NT2/D1 (cell line): ENCODE results near the gene TMC8.
"Not testable (repeated sequence)": the region's sequence is repeated elsewhere in the genome, so short reads cannot be mapped to it uniquely, and the experiment has no call there.

ENCODE experiments used
- DNase-seq: peaks from one replicate; pipeline ENCODE4 v3.0.0-alpha.2; 2011; ENCODE audit warnings: low read depth, low spot score
- H3K27me3 ChIP-seq: 2 replicates; pipeline ENCODE4 v1.6.0; 2011; ENCODE audit warnings: mild to moderate bottlenecking; ENCODE audit not compliant: insufficient read length, insufficient read depth
- H3K36me3 ChIP-seq: 2 replicates; pipeline ENCODE4 v1.6.1; 2011; ENCODE audit warnings: mild to moderate bottlenecking, low read length, mixed read lengths; ENCODE audit not compliant: insufficient read depth, insufficient read length
- H3K4me1 ChIP-seq: 2 replicates; pipeline ENCODE4 v1.5.1; 2011; ENCODE audit not compliant: insufficient read depth, insufficient read length
- H3K4me3 ChIP-seq: 2 replicates; pipeline ENCODE4 v1.5.1; 2011; ENCODE audit warnings: low read depth; ENCODE audit not compliant: insufficient read length
- H3K9ac ChIP-seq: 2 replicates; pipeline ENCODE4 v1.6.0; 2011; ENCODE audit warnings: low read depth; ENCODE audit not compliant: insufficient read length
- H3K9me3 ChIP-seq: 2 replicates; pipeline ENCODE4 v1.5.1; 2011; ENCODE audit warnings: mild to moderate bottlenecking, low read length; ENCODE audit not compliant: insufficient read depth
- SUZ12 ChIP-seq: IDR thresholded peaks from 2 replicates; pipeline ENCODE4 v1.6.1; 2011; ENCODE audit not compliant: insufficient read length, insufficient read depth; ENCODE audit errors: extremely low read depth
- YY1 ChIP-seq: IDR thresholded peaks from 2 replicates; pipeline ENCODE4 v1.6.1; 2011; ENCODE audit not compliant: insufficient read length, insufficient read depth
- ZNF274 ChIP-seq: IDR thresholded peaks from 2 replicates; pipeline ENCODE4 v1.6.1; 2011; ENCODE audit warnings: mild to moderate bottlenecking, low read depth, low read length

TMC8 gene

DNA sequence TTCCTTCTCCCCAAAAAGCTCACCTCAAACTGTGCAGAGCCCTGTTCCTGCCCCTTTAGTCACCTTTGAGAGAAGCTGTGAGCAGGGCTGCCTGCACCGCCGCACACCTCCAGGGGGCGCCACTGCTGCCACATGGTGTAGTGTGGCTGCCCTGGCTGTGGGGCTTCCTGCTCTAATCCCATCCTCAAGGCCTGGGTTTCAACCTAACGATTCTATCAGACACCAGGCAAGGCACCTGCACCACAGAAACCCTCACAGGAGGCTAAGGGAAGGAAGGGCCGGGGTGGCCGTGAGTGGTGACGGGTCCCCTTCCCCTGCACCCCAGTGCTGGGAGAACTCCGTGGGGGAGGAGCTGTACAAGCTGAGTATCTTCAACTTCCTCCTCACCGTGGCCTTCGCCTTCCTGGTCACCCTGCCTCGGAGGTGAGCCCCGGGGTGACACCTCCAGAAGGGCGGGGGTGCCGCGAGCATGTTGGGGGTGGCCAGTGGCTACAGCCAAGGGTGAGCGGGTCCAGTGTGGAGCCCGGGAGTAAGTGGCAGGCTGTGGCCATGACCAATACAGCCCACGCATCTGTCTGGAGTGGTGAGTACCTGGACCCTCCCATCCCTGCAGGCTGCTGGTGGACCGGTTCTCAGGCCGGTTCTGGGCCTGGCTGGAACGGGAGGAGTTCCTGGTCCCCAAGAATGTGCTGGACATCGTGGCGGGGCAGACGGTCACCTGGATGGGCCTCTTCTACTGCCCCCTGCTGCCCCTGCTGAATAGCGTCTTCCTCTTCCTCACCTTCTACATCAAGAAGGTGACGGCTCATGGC lies 7.0 kb downstream of the TMC8 start:
- Histone ChIP-seq H3K27me3 (peaks cover 19% of the 10 kb centered on the region), H3K36me3 (no peaks in the 10 kb centered on the region), H3K4me1 (peaks cover 24% of the 10 kb centered on the region), H3K4me3 (no peak overlapping the region), H3K9ac (no peak overlapping the region), H3K9me3 (no peaks in the 10 kb centered on the region)
- TF ChIP-seq SUZ12, result no peak
- TF ChIP-seq ZNF274, result no peak
- no peak for TF ChIP-seq YY1
- DNase-seq, result no peak

DNA sequence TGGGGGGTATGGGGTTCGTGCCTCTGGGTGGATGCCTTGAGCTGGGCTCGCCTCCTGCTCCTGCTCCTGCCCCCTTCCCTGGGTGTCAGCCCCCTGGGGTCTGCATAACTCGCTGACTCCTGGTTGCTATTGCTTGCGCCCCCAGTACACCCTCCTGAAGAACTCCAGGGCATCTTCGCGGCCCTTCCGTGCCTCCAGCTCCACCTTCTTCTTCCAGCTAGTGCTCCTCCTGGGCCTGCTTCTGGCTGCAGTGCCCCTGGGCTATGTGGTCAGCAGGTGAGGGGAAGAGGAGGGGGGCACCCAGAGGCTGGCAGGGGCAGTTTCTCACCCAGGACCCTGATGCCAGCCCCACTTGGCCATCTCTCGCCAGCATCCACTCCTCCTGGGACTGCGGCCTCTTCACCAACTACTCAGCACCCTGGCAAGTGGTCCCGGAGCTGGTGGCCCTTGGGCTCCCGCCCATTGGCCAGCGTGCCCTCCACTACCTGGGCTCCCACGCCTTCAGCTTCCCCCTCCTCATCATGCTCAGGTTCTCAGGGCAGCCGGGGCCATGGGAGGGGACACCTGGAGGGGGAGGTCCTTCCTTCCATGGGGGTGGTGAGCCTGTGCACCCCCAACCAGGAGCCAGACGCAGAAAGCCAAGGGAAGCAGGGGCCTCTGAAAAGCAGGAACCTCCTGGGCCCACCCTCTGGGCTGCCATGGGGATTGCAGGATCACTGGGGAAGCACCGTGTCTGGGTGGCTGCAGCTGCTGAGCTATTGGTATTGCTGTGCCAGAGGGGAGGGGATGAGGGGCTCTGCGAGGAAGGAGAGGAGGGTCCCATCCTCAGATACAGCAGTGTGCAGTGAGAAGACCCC lies 7.9 kb downstream of the TMC8 start:
- TF ChIP-seq YY1 (no peak), ZNF274 (no peak), SUZ12 (no peak)
- Histone ChIP-seq H3K27me3 (peaks cover 10% of the 10 kb centered on the region), H3K9me3 (no peaks in the 10 kb centered on the region), H3K4me1 (peaks cover 21% of the 10 kb centered on the region), H3K9ac (no peak overlapping the region), H3K4me3 (no peak overlapping the region), H3K36me3 (no peaks in the 10 kb centered on the region)
- DNase-seq, result no peak

DNA sequence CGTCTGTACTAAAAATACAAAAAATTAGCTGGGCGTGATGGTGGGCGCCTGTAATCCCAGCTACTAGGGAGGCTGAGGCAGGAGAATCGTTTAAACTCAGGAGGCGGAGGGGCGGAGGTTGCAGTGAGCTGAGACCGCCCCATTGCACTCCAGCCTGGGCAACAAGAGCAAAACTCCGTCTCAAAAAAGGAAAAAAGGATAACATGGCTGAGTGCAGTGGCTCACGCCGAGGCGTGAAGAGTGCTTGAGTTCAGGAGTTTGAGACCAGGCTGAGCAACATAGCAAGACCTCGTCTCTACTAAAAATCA lies 9.2 kb downstream of the TMC8 start:
- H3K9me3 ChIP-seq, H3K9ac ChIP-seq, DNase-seq, H3K27me3 ChIP-seq, H3K36me3 ChIP-seq, H3K4me3 ChIP-seq: not testable (repeated sequence)
- peaks cover 21% of the 10 kb centered on the region for H3K4me1 ChIP-seq

DNA sequence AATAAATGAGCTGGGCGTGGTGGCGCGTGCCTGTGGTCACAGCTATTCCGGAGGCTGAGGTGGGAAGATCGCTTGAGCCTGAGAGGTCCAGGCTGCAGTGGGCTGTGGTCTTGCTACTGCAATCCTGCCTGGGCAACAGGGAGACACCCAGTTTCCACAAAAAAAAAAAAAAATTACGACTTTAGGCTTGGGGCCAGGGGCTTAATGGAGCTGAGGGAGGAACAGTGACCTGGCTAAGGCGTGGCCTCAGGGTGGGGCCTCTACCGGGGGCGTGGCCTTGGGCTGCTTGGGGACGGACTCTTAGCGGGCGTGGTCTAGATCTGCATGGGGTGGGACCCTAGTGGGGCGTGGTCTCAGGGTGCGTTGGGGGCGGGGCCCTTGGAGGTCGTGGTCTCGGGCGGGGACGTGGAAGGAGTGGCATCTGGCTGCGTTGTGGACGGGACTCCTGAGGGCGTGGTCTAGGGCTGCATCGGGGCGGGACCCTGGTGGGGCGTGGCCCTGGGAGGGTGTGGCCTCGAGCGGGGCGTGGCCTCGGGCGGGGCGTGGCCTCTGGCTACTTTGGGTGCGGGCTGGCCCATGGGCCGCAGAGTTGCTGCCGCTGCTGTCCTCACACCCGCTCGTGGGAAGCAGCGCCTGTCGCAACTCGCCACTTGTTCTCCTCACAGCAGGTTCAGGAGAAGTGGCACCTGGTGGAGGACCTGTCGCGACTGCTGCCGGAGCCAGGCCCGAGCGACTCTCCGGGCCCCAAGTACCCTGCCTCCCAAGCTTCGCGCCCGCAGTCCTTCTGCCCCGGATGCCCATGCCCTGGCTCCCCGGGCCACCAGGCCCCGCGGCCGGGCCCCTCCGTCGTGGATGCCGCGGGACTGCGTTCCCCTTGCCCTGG lies 9.8 kb downstream of the TMC8 start:
- peak overlapping the region; percentile 27 for H3K4me3 ChIP-seq
- peaks cover 27% of the 10 kb centered on the region for H3K4me1 ChIP-seq
- H3K9me3 ChIP-seq, result no peaks in the 10 kb centered on the region
- TF ChIP-seq YY1, result no peak
- TF ChIP-seq SUZ12, result no peak
- TF ChIP-seq ZNF274, result no peak
- no peaks in the 10 kb centered on the region for H3K36me3 ChIP-seq
- H3K9ac ChIP-seq, result peak overlapping the region; percentile 76
- H3K27me3 ChIP-seq, result peaks cover 2% of the 10 kb centered on the region
- peak; percentile 91 for DNase-seq

DNA sequence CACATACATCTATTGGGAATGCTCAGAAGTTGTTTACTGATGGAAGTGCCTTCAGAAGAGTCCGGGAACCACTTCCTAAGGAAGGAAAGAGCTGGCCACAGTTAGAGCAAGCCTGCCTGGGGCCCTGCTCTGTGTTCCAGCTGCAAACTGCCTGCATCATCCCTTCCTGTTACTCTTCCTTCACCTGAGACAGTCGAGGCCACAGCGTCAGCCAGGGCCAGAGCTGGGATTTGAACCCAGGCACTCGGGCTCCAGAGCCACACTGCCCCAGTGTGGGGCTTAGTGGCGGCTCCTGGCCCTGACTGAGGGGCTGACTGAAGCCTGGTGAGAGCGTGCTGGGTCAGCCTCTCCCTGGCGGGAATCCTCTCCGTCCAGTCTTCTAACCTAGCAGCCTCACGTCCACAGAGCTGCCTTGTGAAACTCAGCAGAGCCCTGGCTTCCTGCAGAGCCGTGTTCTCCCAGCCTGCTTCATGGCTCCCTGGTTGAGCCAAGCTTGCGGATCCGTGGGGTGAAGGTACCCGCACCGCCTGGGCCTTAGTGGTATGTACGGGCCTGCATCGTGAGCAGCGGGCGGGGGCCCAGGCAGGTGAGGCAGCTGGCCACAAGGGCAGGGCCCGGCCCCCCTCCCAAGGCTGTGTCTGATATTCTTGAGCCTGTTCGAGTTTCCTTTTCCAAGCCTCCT lies 11.0 kb downstream of the TMC8 start:
- peaks cover 2% of the 10 kb centered on the region for H3K27me3 ChIP-seq
- TF ChIP-seq YY1 (no peak), SUZ12 (no peak), ZNF274 (no peak)
- no peak overlapping the region for H3K9ac ChIP-seq
- no peak overlapping the region for H3K4me3 ChIP-seq
- no peak for DNase-seq
- H3K36me3 ChIP-seq, result no peaks in the 10 kb centered on the region
- no peaks in the 10 kb centered on the region for H3K9me3 ChIP-seq
- H3K4me1 ChIP-seq, result peaks cover 25% of the 10 kb centered on the region

DNA sequence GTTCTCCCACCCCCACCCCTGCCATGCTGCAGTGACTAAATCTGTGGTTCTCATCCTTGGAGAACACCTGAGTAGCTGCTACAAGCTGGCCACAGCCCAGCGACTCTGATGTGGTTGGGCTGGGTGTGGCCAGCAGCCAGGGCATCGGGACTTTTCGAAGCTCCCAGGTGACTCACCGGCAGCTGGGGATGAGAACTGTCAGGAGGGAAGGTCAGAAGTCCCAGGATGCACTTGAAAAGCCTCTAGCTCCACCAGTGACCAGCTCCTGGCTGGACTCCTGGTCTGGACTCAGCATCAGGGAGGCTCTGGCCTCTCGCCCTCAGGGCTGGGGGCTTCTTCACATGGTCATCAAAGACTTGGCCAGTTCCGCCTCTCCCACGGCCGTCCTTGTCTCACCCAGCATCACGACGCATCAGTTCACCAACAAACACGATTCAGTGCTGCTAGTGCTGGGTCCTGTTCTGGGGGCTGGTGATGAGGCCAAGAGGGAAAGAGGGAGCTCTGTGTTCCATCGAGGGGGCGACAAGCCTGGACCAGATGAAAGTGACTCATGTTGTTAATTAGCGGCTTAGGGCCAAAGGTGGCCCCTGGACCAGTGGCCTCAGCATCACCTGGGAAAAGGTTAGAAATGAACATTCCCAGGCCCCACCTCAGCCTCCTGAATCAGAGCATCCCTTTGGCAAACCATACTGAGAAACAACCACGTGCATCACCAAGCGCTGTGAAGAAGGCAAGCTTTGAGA lies 11.7 kb downstream of the TMC8 start:
- H3K4me1 ChIP-seq, result peaks cover 27% of the 10 kb centered on the region
- DNase-seq, result no peak
- peaks cover 2% of the 10 kb centered on the region for H3K27me3 ChIP-seq
- TF ChIP-seq SUZ12 (no peak), ZNF274 (no peak), YY1 (no peak)
- H3K9ac ChIP-seq, result no peak overlapping the region
- no peaks in the 10 kb centered on the region for H3K9me3 ChIP-seq
- no peaks in the 10 kb centered on the region for H3K36me3 ChIP-seq
- H3K4me3 ChIP-seq, result no peak overlapping the region
